GM21390 (cell line): ENCODE data around the gene HOXA4.

Source experiments
- ATAC-seq: cut with Tn5 transposase; IDR thresholded peaks from one replicate; pipeline ENCODE4 v1.9.1; 2021; ENCODE audit not compliant: unreplicated experiment

Gene HOXA4

DNA sequence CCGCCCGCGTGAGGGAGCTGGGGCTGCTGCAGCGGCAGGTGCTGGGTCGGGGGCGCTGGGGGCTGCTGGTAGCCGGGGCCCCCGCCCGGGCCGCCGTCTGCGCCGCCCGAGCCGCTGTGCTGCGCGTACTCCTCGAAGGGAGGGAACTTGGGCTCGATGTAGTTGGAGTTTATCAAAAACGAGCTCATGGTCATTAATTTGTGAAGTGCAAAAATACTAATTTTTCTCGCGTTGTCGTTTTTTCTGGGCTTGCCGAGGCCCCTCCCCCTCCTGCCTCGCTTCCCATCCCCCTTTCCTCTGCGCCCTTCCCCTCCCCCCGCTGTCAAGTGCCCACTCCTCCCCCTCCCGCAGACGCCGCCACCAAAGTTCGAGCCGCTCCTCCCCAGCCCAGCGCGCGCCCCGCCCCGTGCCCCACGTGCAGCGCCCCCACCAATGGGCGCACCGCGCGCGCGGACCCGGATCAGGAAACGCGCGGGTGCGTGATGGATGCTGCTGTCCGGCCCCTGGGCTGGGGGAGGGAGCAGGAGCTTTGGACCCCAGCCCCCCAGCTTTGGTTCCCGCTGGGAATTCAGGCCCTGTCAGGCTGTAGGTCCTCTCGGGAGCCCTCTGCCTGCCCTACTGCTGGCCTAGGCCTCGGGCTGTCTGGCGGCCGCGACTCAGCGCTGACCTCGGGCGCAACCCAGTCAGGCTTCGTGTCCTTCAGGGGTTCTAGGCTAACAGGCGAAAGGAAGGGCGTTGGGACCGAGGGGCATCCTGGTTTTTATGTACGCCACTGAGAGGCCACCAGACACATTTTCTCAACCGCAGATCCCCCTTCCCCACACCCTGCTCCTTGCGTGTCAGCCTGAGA is at the start of gene HOXA4:
HOXA4 (minus strand) TSS at position 218 of the 850 bp plus-strand sequence; CDS start at position 194, 24 bp downstream.
- no peak for ATAC-seq

DNA sequence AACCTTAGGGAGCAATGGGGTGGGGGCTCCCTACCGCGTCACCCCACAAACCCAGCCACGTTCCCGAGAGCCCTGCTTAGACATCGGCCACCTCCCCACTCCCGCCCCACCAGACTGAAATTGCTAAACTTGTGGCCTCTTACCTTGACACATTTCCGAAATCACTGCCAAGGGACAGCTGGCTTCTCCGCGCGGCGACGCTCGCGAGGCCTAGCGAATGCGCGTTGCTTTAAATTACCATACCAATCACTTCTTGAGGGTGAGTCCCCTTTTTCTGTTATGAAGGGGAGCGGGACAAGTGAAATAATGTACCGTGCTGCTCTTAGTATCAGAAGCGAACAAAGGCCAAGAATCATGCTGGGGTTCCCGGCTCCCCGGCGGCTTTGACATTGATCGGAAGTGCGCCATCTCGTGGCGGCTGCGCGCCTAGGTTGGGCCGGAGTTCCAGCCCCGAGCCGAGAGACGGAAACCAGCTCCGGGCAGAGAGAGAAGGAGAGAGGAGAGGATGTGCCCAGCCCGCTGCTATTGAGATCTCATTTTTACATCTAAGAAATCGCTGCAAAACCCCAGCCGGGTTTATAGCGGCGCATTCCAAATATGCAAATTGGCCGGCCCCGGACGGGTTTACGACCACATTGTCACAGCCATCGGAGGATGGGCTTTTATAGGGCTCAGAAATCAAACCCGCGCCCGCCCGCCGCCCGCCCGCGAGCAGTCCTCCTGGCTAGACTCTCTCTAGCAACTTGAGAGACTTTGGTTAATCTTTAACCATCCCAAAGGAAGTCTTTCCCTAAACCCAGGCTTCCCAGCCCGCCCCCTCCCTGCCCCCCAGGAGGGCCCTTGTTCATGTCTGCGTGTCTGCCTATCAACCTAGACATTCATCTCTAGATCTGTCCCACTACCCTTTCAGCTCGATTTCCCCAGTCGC is 49.2 kb upstream of the HOXA4 start:
- no peak for ATAC-seq

DNA sequence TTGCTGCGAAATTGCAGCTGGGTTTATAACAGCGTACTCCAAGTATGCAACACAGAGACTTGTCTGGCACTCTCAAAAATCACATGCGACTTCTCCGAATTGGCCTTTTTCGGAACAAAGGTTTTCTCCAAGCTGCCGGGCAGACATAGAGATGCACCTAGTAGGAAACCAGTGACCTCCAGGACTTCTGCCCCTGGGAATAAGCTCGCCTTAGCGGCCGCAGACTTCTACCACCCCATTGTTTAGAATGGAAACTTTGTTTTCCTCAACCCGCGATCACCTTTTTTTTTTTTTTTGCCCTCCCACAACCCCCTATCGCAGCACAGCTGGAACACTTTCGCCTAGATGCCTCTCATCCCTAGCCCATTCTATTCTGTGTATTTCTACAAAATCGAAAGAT is 48.5 kb upstream of the HOXA4 start:
- ATAC-seq = no peak

DNA sequence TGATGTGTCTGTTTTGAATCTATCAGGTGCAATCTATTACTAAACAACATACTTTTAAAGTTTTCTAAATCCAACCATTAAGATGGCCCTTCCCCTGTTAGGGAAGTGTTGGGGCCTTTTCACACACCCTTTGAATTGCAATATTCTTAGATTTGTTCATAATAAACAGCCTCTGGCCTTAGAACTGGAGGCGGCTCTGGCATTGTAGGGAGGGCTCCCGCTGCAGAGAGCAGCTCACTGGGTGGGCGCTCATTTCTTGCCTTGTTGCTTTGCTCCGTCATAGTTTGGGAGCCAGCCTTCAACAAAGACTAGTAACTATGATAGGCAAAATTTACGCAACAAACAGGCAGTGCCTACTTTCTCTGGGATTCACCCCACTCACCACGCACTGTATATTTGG is 47.8 kb upstream of the HOXA4 start:
- ATAC-seq = no peak

DNA sequence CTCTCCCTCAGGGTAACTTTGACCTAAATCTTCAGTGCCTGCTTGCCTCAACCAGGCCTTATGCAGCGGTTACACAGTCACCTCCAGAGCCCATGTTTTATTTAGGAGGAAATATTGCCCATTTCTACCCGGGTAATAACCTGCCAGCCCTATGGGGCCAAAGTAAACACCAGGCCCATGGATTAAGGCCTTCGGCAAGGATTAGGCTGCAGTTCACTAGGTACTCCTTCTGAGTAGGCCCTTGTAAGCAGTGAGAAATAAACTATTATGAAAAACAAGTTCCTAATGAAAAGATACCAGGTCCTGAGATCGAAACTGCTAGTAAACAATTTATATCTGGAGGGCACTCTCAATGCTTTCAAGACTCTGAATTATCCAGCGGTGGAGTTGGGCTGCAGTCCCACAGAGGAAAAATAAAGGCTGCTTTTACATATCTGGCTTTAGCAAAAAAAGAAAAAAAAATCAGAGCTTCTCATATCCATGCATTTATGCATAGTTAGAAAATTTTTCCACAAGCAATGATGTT is 47.3 kb upstream of the HOXA4 start:
- ATAC-seq = no peak

GRCh38 chr7:27176962-27177794 is 46.6 kb upstream of the HOXA4 start:
- ATAC-seq = no peak

DNA sequence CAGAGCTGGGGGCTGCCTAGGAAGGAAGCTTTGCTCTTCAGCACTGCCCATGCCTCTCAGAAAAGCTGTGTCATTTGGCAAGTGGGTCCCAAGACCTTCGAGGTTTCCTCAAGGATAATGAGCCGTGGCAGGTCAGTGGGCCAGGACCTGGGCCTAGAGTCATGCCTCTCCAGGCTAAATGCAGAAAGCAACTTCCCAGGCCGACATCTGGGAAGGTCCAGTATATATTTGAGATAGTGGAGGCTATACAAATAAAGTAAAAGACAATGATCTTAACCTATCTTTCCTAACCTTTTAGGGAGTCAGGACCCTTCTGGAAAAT is 45.9 kb upstream of the HOXA4 start:
- no peak for ATAC-seq

DNA sequence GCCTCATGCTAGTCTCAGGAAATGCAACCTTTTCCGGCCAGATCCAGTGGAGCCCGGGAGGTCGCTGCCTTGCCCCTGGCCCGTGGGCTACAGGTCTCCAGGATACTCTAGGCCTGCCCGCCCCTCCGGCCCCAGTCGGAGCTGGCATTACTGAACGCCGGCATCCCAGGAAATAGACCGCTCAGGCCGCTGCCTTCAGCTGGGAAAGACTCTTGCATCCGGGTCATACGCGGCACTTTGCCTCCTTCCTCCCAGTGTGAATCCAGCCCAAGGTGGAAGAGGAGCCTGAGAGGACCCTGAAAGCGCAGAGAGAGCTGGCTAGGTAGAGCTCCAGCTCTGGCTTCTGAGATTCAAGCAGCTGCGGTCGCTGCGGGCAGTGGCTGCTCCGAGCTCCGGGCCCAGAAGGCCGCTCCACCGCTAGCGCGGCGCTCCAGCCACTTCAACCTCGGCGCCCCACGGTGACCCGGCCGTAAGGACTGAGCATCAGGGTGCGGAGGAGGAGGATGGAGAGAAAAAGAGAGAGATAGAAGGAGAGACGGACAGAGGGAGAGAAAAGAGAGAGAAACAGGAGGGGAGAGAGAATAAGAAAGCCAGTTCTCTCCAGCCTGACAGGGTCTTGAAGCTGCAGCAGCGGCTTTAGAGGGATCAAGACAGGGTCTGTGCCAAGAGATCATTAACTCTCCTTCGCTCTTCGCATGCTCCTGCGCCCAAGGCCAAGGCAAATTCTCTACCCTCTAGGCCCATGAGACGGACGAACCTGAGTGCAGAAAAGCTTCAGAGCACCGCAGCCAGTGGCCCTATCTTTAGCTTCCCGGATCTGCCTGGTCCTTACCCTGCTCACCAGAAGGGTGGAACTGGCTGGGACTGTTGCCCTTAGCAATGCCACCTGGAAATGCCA is 45.3 kb upstream of the HOXA4 start:
- no peak for ATAC-seq

DNA sequence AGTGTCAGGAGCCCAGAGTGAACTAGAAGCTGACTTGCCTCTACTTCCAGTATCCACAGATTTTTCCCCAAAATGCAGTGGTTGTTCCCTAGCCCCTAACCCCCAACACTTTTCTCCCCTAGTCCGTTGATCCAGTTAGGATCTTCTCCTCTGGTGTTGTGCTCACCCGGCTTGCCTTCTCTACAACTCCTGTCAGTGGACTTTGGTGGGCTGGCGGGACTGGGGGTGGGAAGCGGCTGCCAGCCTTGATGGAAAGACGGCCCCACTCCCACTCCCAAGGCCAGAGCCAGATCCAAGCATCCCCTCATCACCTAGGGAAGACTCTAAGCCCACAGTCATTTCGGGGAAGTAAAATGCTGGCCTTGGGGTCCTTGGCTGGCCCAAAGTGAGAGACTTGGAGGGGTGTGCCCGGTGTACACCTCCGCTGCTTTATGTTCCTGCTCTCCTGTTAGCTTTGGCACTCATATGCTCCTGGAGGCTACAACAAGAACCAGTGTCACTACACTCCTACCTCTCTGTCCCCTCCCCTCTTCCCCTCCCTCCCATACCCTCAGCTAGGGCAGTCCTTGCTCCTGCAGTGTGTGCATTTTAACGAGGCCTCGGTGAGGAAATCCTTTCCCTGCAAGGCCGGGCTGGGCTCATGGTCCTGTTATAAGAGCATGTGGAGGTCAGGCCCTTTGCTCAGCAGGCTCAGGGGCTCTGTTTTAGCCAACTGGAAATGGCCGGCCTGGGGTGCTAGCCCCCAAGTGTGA is 44.5 kb upstream of the HOXA4 start:
- no peak for ATAC-seq

DNA sequence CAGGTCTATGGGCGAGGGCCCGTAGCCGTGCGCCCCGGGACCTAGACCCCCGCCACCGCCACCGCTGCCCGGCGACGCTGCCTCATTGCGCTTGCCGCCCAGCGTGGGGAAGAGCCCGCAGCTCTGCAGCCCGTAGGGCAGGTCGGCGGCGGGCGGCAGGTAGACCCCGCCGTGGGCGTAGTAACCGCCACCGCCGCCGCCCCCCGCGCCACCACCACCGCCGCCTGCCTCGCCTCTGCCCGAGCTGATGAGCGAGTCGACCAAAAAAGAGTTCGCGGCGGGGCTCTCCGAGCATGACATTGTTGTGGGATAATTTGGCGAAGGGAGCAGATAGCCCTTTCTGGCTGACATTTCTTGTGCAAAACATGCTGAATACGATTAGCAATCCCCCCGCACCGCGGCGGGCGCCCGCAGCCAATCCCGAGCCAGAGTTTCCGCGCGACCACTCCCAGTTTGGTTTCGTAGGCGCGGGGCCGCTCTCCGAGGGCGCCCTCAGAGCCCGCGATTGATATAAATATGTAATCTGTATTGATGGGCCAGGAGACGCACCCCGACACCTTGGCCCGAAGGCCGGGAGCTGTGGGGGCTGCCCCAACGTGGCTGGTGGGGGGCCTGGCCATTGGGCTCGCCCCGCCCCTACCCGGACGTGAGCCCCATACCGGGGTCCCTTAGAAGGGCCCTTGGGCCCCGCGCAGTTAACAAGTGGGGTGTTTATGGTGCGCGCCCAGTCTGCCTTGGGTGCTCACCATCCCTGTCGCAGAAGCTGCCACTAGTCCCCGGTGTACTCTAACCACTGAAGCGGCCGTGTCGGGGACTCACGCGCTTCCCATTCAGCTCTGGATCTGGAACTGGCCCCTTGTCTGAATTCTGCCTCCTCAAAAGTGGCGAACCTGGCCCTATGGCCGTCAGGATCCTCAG is 43.7 kb upstream of the HOXA4 start, which contains the start of gene HOXA10:
HOXA10 (minus strand) TSS at position 365 of the 918 bp plus-strand sequence; CDS start at position 351, 14 bp downstream.
- no peak for ATAC-seq

DNA sequence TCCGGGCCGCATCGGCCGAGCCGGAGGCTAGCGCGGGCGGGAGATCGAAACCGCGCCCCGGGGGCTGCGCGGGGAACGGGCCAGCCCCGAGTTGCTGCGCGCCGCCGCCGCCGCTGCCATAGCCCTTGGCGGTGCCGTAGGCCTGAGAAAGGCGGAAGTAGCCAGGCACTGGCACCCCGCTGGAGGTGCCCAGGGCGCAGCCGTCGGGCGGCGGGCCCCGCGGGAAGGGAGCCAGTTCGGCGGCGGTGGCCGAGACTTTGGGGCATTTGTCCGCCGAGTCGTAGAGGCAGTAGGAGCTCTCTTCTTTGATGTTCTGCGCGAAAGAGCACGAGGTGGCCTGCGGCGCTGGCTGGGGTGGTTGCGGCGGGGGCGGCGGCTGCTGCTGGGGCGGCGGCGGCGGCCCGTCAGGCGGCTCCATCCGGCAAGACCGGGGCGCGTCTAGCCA is 43.0 kb upstream of the HOXA4 start:
- no peak for ATAC-seq

GRCh38 chr7:27172823-27173510 is 42.4 kb upstream of the HOXA4 start:
- no peak for ATAC-seq

DNA sequence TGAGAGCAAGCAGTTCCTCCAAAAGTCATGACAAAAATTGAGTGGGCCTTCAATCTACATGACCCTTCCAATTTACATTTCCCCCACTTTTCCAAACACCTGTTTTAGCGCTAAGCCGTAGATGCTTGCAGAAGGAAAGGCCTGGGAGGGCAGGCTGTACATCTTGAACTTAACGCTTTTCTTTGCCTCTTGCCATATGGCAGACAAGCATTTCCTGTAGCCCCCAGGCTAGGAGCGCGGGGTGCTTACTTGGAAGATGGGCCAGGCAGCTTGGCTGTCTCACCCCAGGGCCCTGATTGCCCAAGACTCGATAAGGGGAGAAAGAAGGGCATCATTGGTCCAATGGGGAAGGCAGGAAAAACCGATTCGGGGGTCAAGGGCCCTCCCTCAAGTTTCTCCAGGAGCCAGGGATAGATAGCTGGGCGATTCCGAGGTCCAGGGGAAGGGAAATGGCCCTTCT is 41.8 kb upstream of the HOXA4 start:
- ATAC-seq = no peak

DNA sequence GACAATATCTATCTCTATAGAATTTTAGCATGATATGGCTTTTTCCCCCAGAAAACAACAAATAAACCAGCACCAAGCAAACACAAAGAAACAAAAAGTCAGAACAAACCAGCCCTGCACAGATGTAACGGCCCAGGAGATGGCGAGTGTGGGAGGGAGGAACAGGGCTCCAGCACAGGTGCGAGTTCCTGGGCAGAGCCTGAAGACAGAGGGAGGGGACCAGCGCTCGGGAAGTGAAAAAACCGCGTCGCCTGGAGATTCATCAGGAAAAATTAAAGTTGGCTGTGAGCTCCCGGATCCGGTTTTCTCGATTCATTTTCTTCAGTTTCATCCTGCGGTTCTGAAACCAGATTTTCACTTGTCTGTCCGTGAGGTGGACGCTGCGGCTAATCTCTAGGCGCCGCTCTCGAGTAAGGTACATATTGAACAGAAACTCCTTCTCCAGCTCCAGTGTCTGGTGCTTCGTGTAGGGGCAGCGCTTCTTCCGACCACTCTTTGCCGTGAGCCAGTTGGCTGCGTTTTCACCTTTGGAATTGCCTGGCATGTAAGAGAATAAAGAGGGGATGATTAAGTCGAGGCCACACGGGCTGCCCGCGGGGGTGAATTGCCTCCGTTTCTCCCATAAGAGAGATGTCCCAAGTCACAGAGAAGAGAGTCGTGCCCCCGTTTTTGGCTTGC is 41.2 kb upstream of the HOXA4 start:
- ATAC-seq = no peak

- no peak for ATAC-seq
Measured at GRCh38 chr7:27171325-27171636, 40.7 kb upstream of the HOXA4 start.

GRCh38 chr7:27170426-27171324 is 40.1 kb upstream of the HOXA4 start:
- ATAC-seq = no peak
